ENCODE data around the gene RNF138.

DNA sequence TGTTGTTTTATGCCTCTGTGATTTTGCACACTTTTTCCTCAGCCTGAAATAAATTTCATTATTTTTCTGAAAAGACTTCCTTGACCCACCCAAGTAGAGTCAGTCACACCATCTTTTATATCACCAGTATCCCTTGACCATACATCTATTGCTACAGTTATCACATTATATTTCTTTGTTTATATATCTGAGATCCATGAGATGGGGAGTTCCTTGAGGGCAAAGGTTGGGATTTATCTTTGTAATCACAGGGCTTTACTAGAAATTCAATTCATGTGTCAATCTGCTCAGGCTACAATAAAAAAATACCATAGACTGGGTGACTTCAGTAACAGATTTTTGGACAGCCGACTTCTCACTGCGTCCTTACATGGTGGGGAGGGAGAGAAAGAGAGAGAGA lies 12.8 kb upstream of the RNF138 start:
- TF ChIP-seq, protein P1, sequence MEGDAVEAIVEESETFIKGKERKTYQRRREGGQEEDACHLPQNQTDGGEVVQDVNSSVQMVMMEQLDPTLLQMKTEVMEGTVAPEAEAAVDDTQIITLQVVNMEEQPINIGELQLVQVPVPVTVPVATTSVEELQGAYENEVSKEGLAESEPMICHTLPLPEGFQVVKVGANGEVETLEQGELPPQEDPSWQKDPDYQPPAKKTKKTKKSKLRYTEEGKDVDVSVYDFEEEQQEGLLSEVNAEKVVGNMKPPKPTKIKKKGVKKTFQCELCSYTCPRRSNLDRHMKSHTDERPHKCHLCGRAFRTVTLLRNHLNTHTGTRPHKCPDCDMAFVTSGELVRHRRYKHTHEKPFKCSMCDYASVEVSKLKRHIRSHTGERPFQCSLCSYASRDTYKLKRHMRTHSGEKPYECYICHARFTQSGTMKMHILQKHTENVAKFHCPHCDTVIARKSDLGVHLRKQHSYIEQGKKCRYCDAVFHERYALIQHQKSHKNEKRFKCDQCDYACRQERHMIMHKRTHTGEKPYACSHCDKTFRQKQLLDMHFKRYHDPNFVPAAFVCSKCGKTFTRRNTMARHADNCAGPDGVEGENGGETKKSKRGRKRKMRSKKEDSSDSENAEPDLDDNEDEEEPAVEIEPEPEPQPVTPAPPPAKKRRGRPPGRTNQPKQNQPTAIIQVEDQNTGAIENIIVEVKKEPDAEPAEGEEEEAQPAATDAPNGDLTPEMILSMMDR (IDR thresholded peaks at IDR 0.05) = no peak
- no peak for TF ChIP-seq POLR2A (IDR thresholded peaks at IDR 0.05)

Measured in thyroid gland (tissue), 4 donors.